NCI-H446 treated with DMSO at 0.1 percent for 48 hours (cell line): ENCODE data around the gene SCP2D1.
A peak's percentile ranks its signal among the peaks of the same experiment; 100 is the strongest.
"Not testable (repeated sequence)": the region's sequence is repeated elsewhere in the genome, so short reads cannot be mapped to it uniquely, and the experiment has no call there.

Source experiments
- DNase-seq: peaks from one replicate; lab custom pipeline; 2025; lab: John Stamatoyannopoulos, UW

SCP2D1 gene

GRCh38 chr20:18813483-18813882, at the start of gene SCP2D1:
Gene SCP2D1 (plus strand): TSS chr20:18813783. CDS start chr20:18813816, 33 bp downstream.
- DNase-seq = no peak

DNA sequence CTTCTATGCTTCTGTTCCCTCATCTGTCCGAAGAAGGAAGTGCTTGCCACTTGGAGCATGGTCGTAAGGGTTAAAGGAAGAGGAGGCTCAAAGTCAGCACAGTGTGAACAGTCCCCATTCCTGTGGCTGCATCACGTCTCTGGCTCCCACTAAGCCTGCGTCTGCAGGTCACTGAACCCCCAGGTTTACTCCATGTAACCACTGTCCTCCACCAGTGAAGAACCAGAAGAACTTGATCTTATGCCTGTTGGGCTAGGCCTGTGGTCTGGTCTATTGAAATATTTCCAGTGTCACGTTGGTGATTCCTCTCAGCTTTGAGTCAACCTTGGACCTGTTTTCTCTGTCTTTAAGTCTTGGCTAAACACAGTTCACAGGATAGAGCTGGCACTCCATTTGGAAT, 45.9 kb upstream of the SCP2D1 start:
- no peak for DNase-seq

GRCh38 chr20:18773566-18773965, 40.0 kb upstream of the SCP2D1 start:
- no peak for DNase-seq

DNA sequence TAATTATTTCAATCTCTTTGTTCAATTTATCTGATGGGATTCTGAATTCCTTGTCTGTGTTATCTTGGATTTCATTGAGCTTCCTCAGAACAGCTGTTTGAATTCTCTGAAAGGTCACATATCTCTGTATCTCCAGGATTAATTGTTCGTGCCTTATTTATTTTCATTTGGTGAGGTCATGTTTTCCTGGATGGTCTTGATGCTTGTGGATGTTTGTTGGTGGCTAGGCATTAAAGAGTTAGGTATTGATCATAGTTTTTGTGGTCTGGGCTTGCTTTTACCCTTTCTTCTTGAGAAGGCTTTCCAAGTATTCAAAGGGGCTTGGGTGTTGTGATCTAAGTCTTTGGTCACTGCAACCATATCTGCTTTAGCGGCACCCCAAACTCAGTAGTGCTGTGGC, 39.4 kb upstream of the SCP2D1 start:
- DNase-seq = no peak

GRCh38 chr20:18775633-18776032, 38.0 kb upstream of the SCP2D1 start:
- no peak for DNase-seq

DNA sequence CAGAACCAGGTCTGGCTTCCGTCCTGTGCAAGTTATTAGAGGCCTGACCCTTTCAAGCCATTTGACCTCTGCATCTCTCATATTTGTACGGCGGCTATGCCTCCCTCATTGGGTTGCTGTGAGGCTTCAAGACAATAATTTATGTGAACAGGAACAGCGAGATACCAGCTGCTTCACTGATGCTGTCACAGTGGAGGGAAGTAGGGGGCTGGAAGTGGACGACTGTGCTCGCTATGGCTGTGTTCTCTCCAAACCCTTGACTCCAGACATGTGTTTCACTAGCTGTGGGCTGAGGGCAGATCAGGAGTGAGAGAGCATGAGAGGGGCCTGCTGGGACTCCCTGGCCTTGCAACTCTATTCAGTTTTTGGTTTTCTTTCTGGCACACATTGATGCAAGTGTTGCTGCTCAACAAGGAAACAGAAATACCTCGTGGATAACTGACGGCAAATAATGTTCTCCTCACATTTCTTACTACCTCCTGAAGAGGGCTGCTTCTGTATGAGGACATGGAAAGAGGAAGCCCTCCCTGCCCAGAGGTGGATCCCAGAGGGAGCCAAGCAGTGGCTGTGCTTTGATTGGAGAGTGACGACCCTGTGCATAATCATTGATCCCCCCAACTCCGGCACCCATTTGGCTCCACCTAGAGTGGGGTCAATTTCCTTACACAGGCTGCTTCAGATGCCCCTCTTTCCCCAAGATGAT, 34.7 kb upstream of the SCP2D1 start:
- DNase-seq = no peak

DNA sequence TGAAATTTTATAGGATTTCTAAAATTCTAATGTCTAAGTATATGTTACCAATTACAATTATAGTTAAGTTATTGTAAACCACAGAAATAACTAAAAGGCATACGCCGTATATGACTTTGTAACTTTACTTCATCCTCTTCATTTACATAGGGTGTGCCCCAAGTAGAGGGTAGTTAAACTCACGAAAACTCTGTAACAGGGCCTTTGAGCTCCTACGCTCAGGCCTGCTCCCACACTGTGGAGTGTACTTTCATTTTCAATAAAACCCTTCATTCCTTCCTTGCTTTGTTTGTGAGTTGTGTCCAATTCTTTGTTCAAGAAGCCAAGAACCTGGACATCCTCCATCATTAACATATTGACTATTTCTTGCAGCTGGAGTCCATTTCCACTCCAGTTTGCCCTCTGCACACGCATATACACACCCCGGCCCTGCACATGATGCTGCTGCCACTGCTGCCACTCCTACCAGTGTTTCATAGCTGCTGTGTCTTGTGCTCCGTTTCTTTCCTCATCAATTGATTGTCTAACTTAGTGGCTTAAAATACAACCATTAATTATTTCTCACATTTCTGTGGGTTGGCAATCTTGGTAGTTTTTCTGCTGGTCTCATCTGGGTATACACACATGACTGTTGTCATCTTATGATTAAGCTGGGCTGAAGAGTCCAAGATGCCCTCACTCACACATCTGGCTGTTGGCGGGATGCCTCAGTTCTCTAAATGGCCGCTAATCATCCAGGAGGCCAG, 33.0 kb upstream of the SCP2D1 start:
- DNase-seq = no peak

DNA sequence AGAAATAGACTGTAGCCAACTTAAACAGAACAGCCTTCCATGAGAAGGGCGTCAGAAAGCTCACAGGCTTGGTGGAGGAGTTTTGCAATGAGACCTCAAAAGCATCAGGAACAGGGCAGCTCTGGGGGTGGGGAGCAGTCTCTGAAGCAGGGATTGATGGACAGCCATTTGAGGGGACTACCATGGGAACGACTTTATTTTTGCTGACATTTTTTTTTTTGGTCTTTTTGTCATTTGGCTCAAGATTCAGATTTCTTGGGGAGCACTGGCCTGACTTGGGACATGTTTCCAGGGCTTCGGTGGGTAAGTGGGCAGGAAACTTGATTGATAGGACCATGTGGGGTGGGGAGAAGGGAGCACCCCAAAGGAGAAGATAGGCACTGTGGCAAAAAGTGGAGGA, 32.1 kb upstream of the SCP2D1 start:
- no peak for DNase-seq

GRCh38 chr20:18783385-18783959, 30.1 kb upstream of the SCP2D1 start:
- DNase-seq = no peak

- DNase-seq = not testable (repeated sequence)
These were observed 26.5 kb upstream of the SCP2D1 start for GRCh38 chr20:18787046-18787445.

DNA sequence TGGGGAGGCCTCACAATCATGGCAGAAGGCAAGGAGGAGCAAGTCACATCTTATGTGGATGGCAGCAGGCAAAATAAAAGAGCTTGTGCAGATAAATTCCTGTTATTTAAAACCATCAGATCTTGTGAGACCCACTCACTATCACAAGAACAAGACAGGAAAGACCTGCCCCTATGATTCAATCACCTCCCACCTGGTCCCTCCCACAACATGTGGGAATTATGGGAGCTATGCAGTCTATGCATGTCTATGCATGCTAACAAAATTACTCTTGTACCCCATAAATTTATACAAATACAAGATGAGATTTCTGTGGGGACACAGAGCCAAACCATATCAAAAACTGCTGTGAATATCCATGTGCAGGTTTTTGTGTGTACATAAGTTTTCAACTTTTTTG, 25.6 kb upstream of the SCP2D1 start:
- DNase-seq = no peak

DNA sequence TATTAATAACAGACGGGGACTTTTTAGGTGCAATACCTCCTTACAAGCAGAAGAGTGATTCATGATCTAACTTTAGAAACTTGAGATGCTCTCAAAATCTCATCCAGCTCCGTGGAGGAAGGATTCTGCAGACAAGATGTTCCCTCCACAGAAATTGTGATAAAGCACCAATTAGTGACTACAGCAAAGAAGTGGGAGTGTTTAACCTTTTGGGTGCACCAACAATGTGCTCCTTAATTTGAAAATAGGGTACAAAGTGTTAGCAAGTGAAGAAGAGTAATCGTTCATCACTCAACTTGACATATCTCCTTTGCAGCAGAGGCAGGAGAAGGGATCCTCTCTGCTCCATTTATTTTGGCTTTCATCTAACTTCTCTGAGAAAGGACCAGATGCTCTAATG, 22.8 kb upstream of the SCP2D1 start:
- DNase-seq = no peak

- DNase-seq = peak; percentile 86
These were observed 19.8 kb upstream of the SCP2D1 start for GRCh38 chr20:18793625-18794427.

DNA sequence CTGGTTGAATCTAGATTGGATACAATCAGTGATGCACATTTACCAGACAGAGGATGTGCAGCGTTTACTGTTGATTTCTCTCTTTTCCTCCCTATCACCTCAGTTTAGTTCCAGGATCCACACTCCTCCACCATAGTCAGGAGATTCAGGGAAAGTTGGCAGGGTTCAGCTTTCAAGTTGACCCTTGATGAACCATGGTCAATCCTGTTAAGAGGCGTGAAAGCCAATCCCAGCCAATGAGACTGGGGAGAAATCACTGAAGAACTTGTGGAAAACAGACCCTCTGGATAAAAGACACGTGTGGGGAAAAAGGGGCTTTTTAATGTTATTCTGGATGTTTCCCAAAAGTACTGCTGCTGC, 19.2 kb upstream of the SCP2D1 start:
- DNase-seq = no peak

DNA sequence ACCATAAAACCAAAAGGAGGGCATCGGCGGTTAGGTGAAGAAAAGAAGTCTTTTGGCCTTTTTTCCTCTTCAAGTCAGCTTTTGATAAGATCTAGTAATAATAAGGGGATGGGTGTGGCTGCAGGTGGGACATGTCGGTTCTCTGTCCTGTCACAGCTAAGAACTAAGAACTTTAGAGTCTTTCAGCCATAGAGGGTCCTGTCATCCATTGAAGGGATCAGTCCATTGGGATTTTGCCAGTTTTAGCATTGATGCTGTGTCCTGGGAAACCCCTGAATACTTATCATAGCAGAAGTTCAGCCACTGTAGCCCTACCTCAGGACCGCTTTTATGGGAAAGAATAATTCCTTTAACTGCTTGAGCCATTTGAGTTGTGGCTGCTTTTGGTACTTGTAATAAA, 18.2 kb upstream of the SCP2D1 start:
- no peak for DNase-seq

DNA sequence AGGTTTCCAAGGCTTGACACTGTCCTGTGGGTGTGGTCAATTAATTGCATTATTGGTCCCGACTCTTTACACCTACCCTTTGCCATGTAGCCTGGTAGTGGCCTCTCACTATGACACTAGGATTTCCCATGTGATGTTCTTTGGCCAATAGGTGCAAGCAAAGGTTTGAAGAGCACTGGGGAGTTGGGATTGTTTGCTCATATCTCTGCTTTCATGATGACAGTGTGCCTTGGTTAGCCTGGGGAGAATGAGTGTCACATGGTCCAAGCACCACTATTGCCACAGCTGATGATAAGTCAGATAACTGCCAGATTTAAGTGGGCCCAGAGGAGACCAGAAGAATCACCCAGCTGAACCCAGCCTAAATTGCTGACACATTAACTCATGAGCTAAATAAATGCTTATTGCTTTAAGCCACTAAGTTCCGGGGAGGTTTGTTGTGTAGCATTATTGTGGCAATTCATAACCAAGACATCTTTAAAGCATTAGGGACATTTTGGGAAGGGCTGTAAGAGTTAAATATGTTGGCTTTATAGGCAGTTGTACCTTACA, 17.2 kb upstream of the SCP2D1 start:
- DNase-seq = no peak

DNA sequence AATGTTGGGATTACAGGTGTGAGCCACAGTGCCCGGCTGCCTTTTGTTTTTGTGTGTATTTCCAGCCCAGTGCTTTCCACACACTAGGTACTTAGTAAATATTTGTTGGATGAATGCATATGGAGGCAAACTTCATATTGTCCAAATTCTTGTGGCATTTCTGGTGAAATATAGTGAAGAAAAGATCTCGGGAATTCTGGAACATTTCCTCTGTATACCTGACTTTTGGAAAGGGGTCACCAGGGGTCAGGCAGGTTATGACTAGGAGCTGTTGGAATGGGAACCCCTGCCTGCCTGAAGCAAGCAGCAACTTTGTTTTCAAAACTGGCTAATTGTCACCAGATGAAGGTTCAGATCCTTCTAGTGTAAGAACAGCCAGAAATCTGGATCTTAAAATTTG, 12.1 kb upstream of the SCP2D1 start:
- no peak for DNase-seq

GRCh38 chr20:18802012-18802634, 11.5 kb upstream of the SCP2D1 start:
- DNase-seq = no peak

GRCh38 chr20:18805881-18806280, 7.7 kb upstream of the SCP2D1 start:
- no peak for DNase-seq

DNA sequence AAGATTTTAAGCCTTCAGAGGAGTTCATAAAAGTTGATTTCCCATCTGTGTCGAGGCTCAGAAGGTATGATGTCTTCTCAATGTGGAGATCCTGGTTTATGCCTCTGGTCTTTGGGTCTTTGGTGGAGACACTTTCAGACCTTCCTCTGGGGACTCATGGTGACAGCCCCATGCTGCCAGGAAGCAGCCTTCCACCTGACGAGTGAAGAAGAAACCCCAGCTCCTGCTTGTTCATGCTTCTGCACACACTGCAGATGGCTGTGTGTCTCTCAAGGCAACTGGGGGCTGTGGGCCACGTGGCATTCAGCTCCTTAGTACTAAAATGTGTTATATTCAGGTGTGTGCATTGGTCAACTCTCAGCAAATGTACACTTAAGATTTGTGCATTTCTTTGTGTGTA, 4.9 kb upstream of the SCP2D1 start:
- DNase-seq = no peak

GRCh38 chr20:18811186-18811585, 2.4 kb upstream of the SCP2D1 start:
- DNase-seq = no peak

DNA sequence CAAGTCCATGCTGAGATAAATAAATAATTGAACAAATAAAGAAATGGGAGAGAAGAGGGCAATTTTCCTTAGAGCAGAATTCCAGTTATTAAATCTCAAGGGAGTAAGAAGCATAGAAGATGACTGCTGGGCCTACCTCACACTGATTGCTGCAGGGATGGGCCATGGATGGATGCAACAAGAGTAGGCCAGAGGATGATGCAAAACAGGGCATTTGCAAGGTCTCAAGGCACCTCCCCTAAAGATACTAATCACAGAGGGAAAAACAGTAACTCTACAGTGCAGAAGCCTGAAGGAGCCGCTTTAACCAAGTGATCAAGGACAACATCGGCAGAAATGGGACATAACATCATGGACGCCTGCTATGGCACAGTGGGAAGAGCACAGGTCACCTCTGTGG, 1.7 kb upstream of the SCP2D1 start:
- no peak for DNase-seq
